ENCODE data around the gene PRKCA.
"Not testable (repeated sequence)": the region's sequence is repeated elsewhere in the genome, so short reads cannot be mapped to it uniquely, and the experiment has no call there.

Gene PRKCA

DNA sequence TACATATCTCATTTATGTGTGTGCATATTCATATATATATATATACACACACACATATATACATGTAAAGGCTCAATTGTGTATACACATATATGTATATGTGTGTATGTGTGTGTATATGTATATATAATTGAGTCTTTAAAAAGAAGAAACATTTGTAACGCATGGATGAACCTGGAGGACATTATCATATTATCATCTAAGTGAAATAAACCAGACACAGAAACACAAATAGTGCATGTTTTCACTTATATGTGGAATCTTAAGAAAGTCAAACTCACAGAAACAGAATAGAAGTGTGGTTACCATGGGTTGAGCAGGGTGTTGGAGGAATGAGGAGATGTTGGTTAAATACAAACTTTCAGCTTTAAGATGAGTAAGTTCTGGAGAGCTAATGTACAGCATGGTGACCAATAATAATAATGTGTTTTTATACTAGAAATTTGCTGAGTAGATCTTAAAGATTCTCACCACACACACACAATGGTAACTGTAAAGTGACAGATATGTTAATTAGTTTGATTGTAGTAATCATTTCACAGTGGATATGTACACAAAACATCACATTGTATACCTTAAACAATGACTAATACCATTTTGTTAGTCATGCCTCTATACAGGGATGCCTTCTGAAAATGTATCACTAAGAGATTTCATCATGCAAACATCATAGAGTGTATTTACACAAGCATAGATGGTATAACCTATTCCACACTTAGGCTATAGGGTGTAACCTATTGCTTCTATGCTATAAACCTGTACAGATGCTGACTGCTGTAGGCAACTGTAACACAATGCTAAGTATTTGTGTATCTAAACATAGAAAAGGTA is 399.9 kb downstream of the PRKCA start:
- TF ChIP-seq, protein P1, sequence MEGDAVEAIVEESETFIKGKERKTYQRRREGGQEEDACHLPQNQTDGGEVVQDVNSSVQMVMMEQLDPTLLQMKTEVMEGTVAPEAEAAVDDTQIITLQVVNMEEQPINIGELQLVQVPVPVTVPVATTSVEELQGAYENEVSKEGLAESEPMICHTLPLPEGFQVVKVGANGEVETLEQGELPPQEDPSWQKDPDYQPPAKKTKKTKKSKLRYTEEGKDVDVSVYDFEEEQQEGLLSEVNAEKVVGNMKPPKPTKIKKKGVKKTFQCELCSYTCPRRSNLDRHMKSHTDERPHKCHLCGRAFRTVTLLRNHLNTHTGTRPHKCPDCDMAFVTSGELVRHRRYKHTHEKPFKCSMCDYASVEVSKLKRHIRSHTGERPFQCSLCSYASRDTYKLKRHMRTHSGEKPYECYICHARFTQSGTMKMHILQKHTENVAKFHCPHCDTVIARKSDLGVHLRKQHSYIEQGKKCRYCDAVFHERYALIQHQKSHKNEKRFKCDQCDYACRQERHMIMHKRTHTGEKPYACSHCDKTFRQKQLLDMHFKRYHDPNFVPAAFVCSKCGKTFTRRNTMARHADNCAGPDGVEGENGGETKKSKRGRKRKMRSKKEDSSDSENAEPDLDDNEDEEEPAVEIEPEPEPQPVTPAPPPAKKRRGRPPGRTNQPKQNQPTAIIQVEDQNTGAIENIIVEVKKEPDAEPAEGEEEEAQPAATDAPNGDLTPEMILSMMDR (IDR thresholded peaks at IDR 0.05; ENCODE audit: low read depth, low read length), result no peak
- no peak for DNase-seq (ENCODE audit: extremely low read depth, low read depth)

DNA sequence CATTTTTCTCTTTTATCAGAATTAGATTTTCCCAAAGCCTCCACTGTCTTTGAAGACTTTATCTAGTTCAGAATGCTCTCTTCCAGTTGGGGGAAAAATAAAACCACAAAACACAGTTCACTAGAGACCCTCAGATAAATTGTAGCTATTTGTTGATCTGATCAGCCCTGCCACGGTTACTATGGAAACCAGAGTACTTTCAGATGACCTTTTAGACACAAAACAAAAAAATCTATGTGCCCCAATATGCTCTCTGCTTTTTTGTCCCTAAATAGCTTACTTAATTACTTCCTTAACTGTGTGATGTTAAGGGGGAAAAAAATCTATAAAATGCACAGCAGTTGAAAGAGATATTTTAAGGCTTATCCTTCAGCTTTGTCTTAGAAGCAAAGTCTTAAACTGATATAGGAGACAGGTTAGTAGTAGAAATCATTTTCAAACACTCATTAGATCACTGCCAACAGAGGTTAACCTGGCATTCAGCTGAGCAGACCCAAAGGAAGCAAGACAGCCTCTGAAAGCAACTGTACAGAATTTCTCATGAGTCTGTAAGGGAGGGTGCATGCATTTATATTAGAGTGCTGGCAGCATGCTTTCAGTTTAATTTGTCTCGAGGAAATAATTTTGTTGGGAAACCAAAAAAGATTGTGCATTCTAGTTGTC is 402.6 kb downstream of the PRKCA start:
- no peak for DNase-seq (ENCODE audit: extremely low read depth, low read depth)
- TF ChIP-seq, protein P1 (IDR thresholded peaks at IDR 0.05; ENCODE audit: low read depth, low read length), result no peak

DNA sequence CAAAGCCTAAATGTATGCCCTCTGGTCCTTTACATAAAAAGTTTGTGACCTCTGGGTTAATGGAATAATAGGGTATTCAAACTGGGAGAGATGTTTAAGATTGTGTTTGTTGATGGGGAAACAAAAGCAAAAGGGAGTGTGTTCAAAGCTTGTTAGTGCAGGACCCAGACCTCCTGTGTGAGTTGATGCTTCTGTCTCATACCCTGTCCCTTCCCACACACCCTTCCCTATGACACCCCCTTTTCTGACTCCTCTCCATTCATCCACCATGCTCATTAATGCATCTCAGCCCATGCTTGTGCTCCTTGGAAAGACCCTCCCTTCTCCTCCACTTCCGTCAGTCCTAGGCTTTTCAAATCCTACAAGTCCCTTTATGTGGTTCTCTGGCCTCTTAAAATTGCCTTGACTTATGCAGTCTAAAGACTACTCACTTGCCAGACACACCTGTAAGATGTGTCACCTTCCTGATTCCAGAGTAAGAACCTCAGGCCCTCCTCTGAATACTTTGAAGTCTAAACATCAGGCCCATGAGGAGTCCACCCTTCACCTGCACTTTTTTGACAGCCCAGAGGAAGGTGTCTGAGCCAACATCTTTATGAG is 404.5 kb downstream of the PRKCA start:
- TF ChIP-seq, protein P1 (IDR thresholded peaks at IDR 0.05; ENCODE audit: low read depth, low read length), result no peak
- no peak for DNase-seq (ENCODE audit: extremely low read depth, low read depth)

DNA sequence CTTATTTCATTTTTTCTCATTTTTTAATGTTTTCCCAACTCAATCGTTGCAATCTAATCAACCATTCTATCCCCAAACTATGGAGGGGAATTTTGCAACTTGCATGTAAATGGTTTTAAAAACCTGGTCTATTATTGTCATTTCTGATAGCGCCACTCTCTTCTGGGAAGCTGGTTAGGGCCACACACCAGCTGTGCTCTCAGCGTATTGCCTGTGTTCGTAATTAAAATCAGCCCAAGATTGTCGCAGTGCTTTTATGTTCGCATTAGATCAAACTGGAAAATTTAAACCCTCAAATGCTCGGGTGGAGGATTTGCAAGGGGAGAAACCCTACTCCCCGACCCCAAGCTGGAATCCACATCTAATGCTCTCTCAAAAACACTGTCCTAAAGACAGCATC is 409.0 kb downstream of the PRKCA start:
- TF ChIP-seq, protein P1 (IDR thresholded peaks at IDR 0.05; ENCODE audit: low read depth, low read length), result no peak
- no peak for DNase-seq (ENCODE audit: extremely low read depth, low read depth)

DNA sequence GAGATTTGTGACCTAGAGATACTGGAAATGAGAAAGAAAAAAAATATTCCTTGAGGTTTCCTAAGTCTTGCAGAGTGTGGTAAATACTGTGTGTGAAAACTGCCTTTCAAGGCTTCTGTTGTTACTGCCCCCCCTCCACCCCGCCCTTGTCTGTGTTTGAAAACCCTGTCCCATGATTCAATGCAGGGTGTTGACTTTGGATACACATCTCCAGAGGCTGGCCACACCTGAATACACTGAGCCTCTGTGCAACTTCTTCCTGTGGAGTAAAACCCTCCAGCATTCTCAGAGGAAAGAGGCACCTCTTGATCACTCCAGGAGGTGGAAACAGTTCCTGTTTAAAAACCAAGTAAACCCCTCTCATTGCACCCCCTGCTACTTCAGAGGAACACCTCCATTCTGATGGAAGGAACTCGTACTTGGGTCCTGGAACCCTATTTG is 409.5 kb downstream of the PRKCA start:
- TF ChIP-seq, protein P1 (IDR thresholded peaks at IDR 0.05; ENCODE audit: low read depth, low read length), result no peak
- DNase-seq (ENCODE audit: extremely low read depth, low read depth), result no peak

DNA sequence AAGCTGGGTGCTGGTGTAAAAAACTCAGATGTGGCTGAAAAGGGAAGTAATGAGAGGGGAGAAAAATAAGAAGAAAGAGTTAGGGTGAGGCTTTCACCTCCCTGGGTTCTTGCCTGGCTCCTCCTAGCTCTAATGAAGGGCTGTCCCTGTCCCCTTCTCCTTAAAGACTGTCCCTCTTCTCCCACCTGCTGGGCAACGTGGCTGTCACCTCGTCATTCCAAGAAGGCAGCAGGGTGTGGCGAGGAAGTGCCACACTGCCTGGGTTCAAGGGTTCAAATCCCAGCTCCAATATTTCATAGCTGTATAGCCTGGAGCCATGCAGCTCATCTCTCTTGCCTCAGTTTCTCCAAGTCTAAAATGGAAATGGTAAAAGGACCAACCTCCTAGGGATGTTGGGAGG is 410.0 kb downstream of the PRKCA start:
- TF ChIP-seq, protein P1 (IDR thresholded peaks at IDR 0.05; ENCODE audit: low read depth, low read length), result no peak
- DNase-seq (ENCODE audit: extremely low read depth, low read depth), result no peak

DNA sequence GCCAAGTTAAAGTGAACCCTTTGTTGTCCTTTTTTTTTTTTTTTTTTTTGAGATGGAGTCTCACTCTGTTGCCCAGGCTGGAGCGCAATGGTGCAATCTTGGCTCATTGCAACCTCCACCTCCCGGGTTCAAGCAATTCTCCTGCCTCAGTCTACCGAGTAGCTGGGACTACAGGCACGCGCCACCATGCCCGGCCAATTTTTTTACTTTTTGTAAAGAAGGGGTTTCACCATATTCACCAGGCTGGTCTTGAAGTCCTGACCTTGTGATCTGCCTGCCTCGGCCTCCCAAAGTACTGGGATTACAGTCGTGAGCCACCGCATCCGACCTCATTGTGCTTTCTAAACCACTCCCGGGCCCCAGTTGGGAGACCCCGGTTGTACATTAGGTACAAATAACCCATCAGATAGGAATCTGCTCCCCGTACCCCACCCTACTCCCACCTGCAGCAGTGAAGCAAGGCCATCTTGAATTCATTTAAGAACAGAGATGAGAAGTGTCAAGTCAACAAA is 410.7 kb downstream of the PRKCA start:
- DNase-seq (ENCODE audit: extremely low read depth, low read depth), result not testable (repeated sequence)

Data from AG09319 (cell line).